ENCODE results near the gene ATP1A2. TPM values are rescaled to one million over a fixed set of nuclear protein-coding genes. Genes with fewer than 3 reads are reported as not detected.

ATP1A2 gene
- total and polyA plus RNA-seq, 2 experiments from 2014 or later = 4.9 to 17.7 TPM

GRCh38 chr1:160089883-160090282, 25.7 kb upstream of the ATP1A2 start:
- peaks cover 6% of the 10 kb centered on the region; the same call in 1 of the 2 replicates for H3K27me3 ChIP-seq (ENCODE audit: insufficient read depth)
- H3K27ac Mint-ChIP-seq = no peak overlapping the region
- no peak for DNase-seq (ENCODE audit: low spot score)
- TF ChIP-seq CREB1 (CRISPR knock-in tag; IDR thresholded peaks at IDR 0.05; ENCODE audit: low read depth) = no peak
- no peak for TF ChIP-seq JUNB (IDR thresholded peaks at IDR 0.05; ENCODE audit: unreplicated experiment)
- TF ChIP-seq ZNF114 (CRISPR knock-in tag; IDR thresholded peaks at IDR 0.05) = no peak
- TF ChIP-seq EZH2phosphoT487 (IDR thresholded peaks at IDR 0.05; ENCODE audit: unreplicated experiment) = no peak
- TF ChIP-seq, protein P1, sequence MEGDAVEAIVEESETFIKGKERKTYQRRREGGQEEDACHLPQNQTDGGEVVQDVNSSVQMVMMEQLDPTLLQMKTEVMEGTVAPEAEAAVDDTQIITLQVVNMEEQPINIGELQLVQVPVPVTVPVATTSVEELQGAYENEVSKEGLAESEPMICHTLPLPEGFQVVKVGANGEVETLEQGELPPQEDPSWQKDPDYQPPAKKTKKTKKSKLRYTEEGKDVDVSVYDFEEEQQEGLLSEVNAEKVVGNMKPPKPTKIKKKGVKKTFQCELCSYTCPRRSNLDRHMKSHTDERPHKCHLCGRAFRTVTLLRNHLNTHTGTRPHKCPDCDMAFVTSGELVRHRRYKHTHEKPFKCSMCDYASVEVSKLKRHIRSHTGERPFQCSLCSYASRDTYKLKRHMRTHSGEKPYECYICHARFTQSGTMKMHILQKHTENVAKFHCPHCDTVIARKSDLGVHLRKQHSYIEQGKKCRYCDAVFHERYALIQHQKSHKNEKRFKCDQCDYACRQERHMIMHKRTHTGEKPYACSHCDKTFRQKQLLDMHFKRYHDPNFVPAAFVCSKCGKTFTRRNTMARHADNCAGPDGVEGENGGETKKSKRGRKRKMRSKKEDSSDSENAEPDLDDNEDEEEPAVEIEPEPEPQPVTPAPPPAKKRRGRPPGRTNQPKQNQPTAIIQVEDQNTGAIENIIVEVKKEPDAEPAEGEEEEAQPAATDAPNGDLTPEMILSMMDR (conservative IDR thresholded peaks at IDR 0.05; ENCODE audit: low read depth in 2 of 2) = no peak
- peaks cover 16% of the 10 kb centered on the region for H3K27me3 Mint-ChIP-seq (ENCODE audit: insufficient read depth, low read depth, poor library complexity)
- no peak overlapping the region for H3K4me2 ChIP-seq
- H3K27ac ChIP-seq (ENCODE audit: low read depth) = no peak overlapping the region
- H3K9me2 ChIP-seq (ENCODE audit: insufficient read depth) = no peaks in the 10 kb centered on the region
- peaks cover 3% of the 10 kb centered on the region; the same call in 1 of the 2 replicates for H3K4me1 ChIP-seq (ENCODE audit: insufficient read depth)
- peaks cover 16% of the 10 kb centered on the region for H3K4me1 Mint-ChIP-seq
- H3F3A ChIP-seq (replicated peaks; ENCODE audit: low read depth) = peaks cover 5% of the 10 kb centered on the region
- H3K4me3 Mint-ChIP-seq = no peak overlapping the region
- H3K4me3 ChIP-seq = no peak overlapping the region
- ATAC-seq = no peak
- no peaks in the 10 kb centered on the region for H3K9me3 Mint-ChIP-seq
- H3K79me2 ChIP-seq (replicated peaks; ENCODE audit: insufficient read depth) = peaks cover 11% of the 10 kb centered on the region; the same call in 1 of the 2 replicates
- no peak overlapping the region for H2AFZ ChIP-seq
- peaks cover 42% of the 10 kb centered on the region for H3K36me3 Mint-ChIP-seq (ENCODE audit: low read depth)
- H3K36me3 ChIP-seq (ENCODE audit: insufficient read depth) = peaks cover 7% of the 10 kb centered on the region
- H4K20me1 ChIP-seq (replicated peaks; ENCODE audit: insufficient read depth) = no peaks in the 10 kb centered on the region; the same call in 1 of the 2 replicates

- no peak overlapping the region for H3K4me3 Mint-ChIP-seq
- H3K36me3 Mint-ChIP-seq (ENCODE audit: low read depth) = peaks cover 36% of the 10 kb centered on the region
- Histone ChIP-seq H3K9me2 (ENCODE audit: insufficient read depth) (no peaks in the 10 kb centered on the region), H3K4me1 (ENCODE audit: insufficient read depth) (peaks cover 12% of the 10 kb centered on the region), H3K4me3 (no peak overlapping the region), H3K27me3 (ENCODE audit: insufficient read depth) (no peaks in the 10 kb centered on the region), H2AFZ (no peak overlapping the region), H3K27ac (ENCODE audit: low read depth) (no peak overlapping the region), H4K20me1 (replicated peaks; ENCODE audit: insufficient read depth) (no peaks in the 10 kb centered on the region; the same call in 1 of the 2 replicates), H3K79me2 (replicated peaks; ENCODE audit: insufficient read depth) (peaks cover 18% of the 10 kb centered on the region; the same call in 1 of the 2 replicates), H3K4me2 (no peak overlapping the region), H3F3A (replicated peaks; ENCODE audit: low read depth) (no peaks in the 10 kb centered on the region), H3K36me3 (ENCODE audit: insufficient read depth) (peaks cover 7% of the 10 kb centered on the region)
- DNase-seq (ENCODE audit: low spot score) = no peak
- H3K27me3 Mint-ChIP-seq (ENCODE audit: insufficient read depth, low read depth, poor library complexity) = peaks cover 10% of the 10 kb centered on the region
- peaks cover 23% of the 10 kb centered on the region for H3K4me1 Mint-ChIP-seq
- TF ChIP-seq EZH2phosphoT487 (IDR thresholded peaks at IDR 0.05; ENCODE audit: unreplicated experiment) = no peak
- no peak for TF ChIP-seq CREB1 (CRISPR knock-in tag; IDR thresholded peaks at IDR 0.05; ENCODE audit: low read depth)
- TF ChIP-seq, protein P1 (conservative IDR thresholded peaks at IDR 0.05; ENCODE audit: low read depth in 2 of 2) = no peak
- TF ChIP-seq NANOG (IDR thresholded peaks at IDR 0.05; ENCODE audit: borderline replicate concordance) = no peak
- no peak for TF ChIP-seq ZNF114 (CRISPR knock-in tag; IDR thresholded peaks at IDR 0.05)
- no peak for TF ChIP-seq JUNB (IDR thresholded peaks at IDR 0.05; ENCODE audit: unreplicated experiment)
- TF ChIP-seq ZNF331 (CRISPR knock-in tag; IDR thresholded peaks at IDR 0.05; ENCODE audit: low read depth) = no peak
- TF ChIP-seq ZNF462 (CRISPR knock-in tag; IDR thresholded peaks at IDR 0.05) = no peak
- ATAC-seq = no peak
- H3K9me3 Mint-ChIP-seq = no peaks in the 10 kb centered on the region
- no peak overlapping the region for H3K27ac Mint-ChIP-seq
Observed at GRCh38 chr1:160090760-160091159, 24.8 kb upstream of the ATP1A2 start.
